Astrocyte (in vitro differentiated cells and primary cell): ENCODE results near the gene LRRK1. TPM values are rescaled to one million over a fixed set of nuclear protein-coding genes. Genes with fewer than 3 reads are reported as not detected.

Experiments
- DNase-seq: peaks from one replicate; pipeline ENCODE4 v3.0.0-alpha.2; 2010; ENCODE audit warnings: low read depth
- FAIRE-seq: peaks from 2 replicates; lab custom pipeline; 2011; peaks lifted over from hg19 to GRCh38; lab: Jason Lieb, UNC
- H2AFZ ChIP-seq: 2 replicates; pipeline ENCODE4 v1.6.0; 2012; ENCODE audit warnings: low read depth, low read length, inconsistent platforms
- H3K27ac ChIP-seq: 2 replicates; pipeline ENCODE4 v1.5.1; 2011; ENCODE audit warnings: low read depth, low read length, inconsistent platforms
- H3K27me3 ChIP-seq: 2 replicates; pipeline ENCODE4 v1.6.0; 2011; ENCODE audit warnings: low read length, inconsistent platforms; ENCODE audit not compliant: insufficient read depth
- H3K36me3 ChIP-seq: 2 replicates; pipeline ENCODE4 v1.5.1; 2011; ENCODE audit warnings: low read length, inconsistent platforms; ENCODE audit not compliant: insufficient read depth
- H3K4me1 ChIP-seq: 2 replicates; pipeline ENCODE4 v1.5.1; 2011; ENCODE audit warnings: low read length, inconsistent platforms; ENCODE audit not compliant: insufficient read depth
- H3K4me2 ChIP-seq: 2 replicates; pipeline ENCODE4 v1.6.0; 2012; ENCODE audit warnings: low read length, inconsistent platforms
- H3K4me3 ChIP-seq: 2 replicates; pipeline ENCODE4 v1.5.1; 2011; ENCODE audit warnings: low read depth, mild to moderate bottlenecking, low read length, inconsistent platforms; ENCODE audit not compliant: insufficient read depth
- H3K79me2 ChIP-seq: 2 replicates; pipeline ENCODE4 v1.6.0; 2012; ENCODE audit warnings: mild to moderate bottlenecking, low read length, inconsistent platforms; ENCODE audit not compliant: insufficient read depth
- H3K9ac ChIP-seq: 2 replicates; pipeline ENCODE4 v1.6.0; 2012; ENCODE audit warnings: mild to moderate bottlenecking, low read length, inconsistent platforms
- H3K9me3 ChIP-seq: 2 replicates; pipeline ENCODE4 v1.5.1; 2012; ENCODE audit warnings: low read depth, mild to moderate bottlenecking, low read length, inconsistent platforms; ENCODE audit not compliant: insufficient read depth
- H4K20me1 ChIP-seq: 2 replicates; pipeline ENCODE4 v1.6.0; 2012; ENCODE audit warnings: low read length, inconsistent platforms; ENCODE audit not compliant: insufficient read depth
- H3K27ac Mint-ChIP-seq: one replicate; pipeline ENCODE4 v1.8.0; 2021; ENCODE audit warnings: mild to moderate bottlenecking, mixed read lengths; ENCODE audit not compliant: unreplicated experiment
- H3K27me3 Mint-ChIP-seq: one replicate; pipeline ENCODE4 v1.8.0; 2021; ENCODE audit warnings: low read depth, mixed read lengths; ENCODE audit not compliant: unreplicated experiment
- H3K36me3 Mint-ChIP-seq: one replicate; pipeline ENCODE4 v1.8.0; 2021; ENCODE audit warnings: low read depth, mixed read lengths; ENCODE audit not compliant: unreplicated experiment
- H3K4me1 Mint-ChIP-seq: one replicate; pipeline ENCODE4 v1.8.0; 2021; ENCODE audit warnings: low read depth, mixed read lengths; ENCODE audit not compliant: unreplicated experiment
- H3K4me3 Mint-ChIP-seq: one replicate; pipeline ENCODE4 v1.8.0; 2021; ENCODE audit warnings: mild to moderate bottlenecking, moderate library complexity, mixed read lengths; ENCODE audit not compliant: unreplicated experiment
- H3K9me3 Mint-ChIP-seq: one replicate; pipeline ENCODE4 v1.8.0; 2021; ENCODE audit warnings: mild to moderate bottlenecking, mixed read lengths; ENCODE audit not compliant: unreplicated experiment
- EZH2 ChIP-seq: IDR thresholded peaks from 2 replicates; pipeline ENCODE4 v1.6.1; 2012; ENCODE audit warnings: mild to moderate bottlenecking, low read length, inconsistent platforms; ENCODE audit not compliant: insufficient read depth
- total RNA-seq: library from RNA; stranded (reverse); gene quantifications from 2 replicates; pipeline ENCODE4 v1.2.1, GENCODE V29; 2021
- TF ChIP-seq, protein P1 (sequence below): IDR thresholded peaks from 2 replicates; pipeline ENCODE4 v1.5.1; 2011; ENCODE audit warnings: low read depth, mild to moderate bottlenecking, inconsistent platforms, low read length, moderate library complexity; ENCODE audit not compliant: insufficient read depth

Gene LRRK1
- total RNA-seq, 1 donor from 2014 or later: 0.41 TPM

DNA sequence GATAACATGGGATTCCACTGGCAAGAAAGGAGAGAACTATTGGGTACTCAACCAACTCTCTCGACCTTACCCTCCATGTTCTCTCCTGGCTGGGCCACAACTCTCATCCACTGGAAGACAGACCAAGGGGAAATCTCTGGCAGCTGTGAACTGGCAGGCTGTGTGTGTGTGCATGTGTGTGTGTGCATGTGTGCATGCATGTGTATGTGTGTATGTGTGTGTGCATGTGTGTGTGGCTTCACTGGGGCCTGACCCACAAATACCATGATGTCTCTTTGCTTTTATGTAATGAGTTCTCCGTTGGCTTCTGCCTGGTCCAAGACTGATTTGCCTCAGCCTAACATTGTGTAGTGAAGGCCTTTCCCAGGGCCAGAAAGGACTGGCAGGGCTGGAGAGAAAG is 43.7 kb upstream of the LRRK1 start:
- FAIRE-seq: no peak
- Mint-ChIP-seq H3K9me3 (peaks cover 2% of the 10 kb centered on the region), H3K4me3 (no peak overlapping the region), H3K36me3 (no peaks in the 10 kb centered on the region), H3K27me3 (peaks cover 73% of the 10 kb centered on the region), H3K4me1 (no peaks in the 10 kb centered on the region), H3K27ac (no peak overlapping the region)
- no peaks in the 10 kb centered on the region for H4K20me1 ChIP-seq
- H3K27me3 ChIP-seq: peaks cover 12% of the 10 kb centered on the region
- H3K79me2 ChIP-seq: peaks cover 4% of the 10 kb centered on the region
- H3K4me2 ChIP-seq: no peak overlapping the region
- no peak overlapping the region for H3K4me3 ChIP-seq
- no peaks in the 10 kb centered on the region for H3K9me3 ChIP-seq
- H3K4me1 ChIP-seq: peaks cover under 1% of the 10 kb centered on the region
- TF ChIP-seq, protein P1, sequence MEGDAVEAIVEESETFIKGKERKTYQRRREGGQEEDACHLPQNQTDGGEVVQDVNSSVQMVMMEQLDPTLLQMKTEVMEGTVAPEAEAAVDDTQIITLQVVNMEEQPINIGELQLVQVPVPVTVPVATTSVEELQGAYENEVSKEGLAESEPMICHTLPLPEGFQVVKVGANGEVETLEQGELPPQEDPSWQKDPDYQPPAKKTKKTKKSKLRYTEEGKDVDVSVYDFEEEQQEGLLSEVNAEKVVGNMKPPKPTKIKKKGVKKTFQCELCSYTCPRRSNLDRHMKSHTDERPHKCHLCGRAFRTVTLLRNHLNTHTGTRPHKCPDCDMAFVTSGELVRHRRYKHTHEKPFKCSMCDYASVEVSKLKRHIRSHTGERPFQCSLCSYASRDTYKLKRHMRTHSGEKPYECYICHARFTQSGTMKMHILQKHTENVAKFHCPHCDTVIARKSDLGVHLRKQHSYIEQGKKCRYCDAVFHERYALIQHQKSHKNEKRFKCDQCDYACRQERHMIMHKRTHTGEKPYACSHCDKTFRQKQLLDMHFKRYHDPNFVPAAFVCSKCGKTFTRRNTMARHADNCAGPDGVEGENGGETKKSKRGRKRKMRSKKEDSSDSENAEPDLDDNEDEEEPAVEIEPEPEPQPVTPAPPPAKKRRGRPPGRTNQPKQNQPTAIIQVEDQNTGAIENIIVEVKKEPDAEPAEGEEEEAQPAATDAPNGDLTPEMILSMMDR: no peak
- no peak for TF ChIP-seq EZH2
- no peak overlapping the region for H3K27ac ChIP-seq
- no peaks in the 10 kb centered on the region for H3K36me3 ChIP-seq
- H2AFZ ChIP-seq: no peak overlapping the region
- DNase-seq: no peak
- H3K9ac ChIP-seq: no peak overlapping the region

DNA sequence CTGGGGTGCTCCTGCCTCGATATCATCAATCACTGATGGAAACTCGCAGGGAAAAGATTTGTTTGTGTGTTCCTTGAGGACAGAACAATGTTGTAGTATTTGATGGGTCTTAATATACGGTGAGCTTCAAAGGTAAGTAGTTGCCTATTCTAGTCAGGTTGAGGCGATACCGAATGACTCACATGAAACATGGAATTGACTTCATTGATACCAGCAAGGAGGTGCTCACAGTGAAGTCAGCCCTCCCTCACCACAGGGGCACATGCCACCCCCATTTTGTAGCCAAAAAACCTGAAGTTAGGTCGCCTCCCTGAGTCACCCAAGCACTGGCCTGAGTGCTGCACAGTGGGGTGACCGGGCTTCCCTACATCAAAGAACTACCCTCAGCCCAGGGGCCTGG is 43.2 kb upstream of the LRRK1 start:
- Mint-ChIP-seq H3K9me3 (peaks cover 2% of the 10 kb centered on the region), H3K27me3 (peaks cover 73% of the 10 kb centered on the region), H3K36me3 (no peaks in the 10 kb centered on the region), H3K27ac (no peak overlapping the region), H3K4me1 (no peaks in the 10 kb centered on the region), H3K4me3 (no peak overlapping the region)
- no peaks in the 10 kb centered on the region for H3K9me3 ChIP-seq
- peaks cover 8% of the 10 kb centered on the region for H3K79me2 ChIP-seq
- no peaks in the 10 kb centered on the region for H3K36me3 ChIP-seq
- H3K4me1 ChIP-seq: peaks cover 5% of the 10 kb centered on the region
- FAIRE-seq (no peak), DNase-seq (no peak)
- no peaks in the 10 kb centered on the region for H4K20me1 ChIP-seq
- no peak overlapping the region for H3K4me3 ChIP-seq
- H2AFZ ChIP-seq: no peak overlapping the region
- no peak overlapping the region for H3K27ac ChIP-seq
- H3K9ac ChIP-seq: no peak overlapping the region
- H3K27me3 ChIP-seq: peaks cover 17% of the 10 kb centered on the region
- no peak overlapping the region for H3K4me2 ChIP-seq
- TF ChIP-seq, protein P1: no peak

DNA sequence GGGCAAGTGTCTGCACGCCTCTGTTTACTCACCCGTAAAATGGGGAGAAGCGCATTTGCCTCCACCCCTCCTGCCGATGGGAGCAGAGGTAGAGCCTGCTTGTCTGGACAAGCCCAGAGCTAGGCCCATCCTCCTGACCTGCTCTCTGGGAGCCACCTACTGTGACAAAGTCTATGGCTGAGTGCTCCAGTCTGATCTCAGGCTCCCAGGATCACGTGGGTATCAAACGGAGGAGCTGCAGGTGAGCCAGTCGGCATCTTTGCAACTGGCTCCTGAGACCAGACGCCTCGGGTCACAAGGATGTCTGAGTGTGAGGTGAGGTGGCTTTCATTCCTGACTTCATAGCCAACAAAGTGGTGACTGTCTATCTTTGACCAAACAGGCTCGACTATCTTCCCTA is 41.6 kb upstream of the LRRK1 start:
- Mint-ChIP-seq H3K36me3 (no peaks in the 10 kb centered on the region), H3K4me1 (no peaks in the 10 kb centered on the region), H3K27ac (no peak overlapping the region), H3K4me3 (no peak overlapping the region), H3K9me3 (peaks cover 2% of the 10 kb centered on the region), H3K27me3 (peaks cover 77% of the 10 kb centered on the region)
- no peak for FAIRE-seq
- Histone ChIP-seq H3K9ac (no peak overlapping the region), H2AFZ (no peak overlapping the region), H3K27ac (no peak overlapping the region), H3K9me3 (no peaks in the 10 kb centered on the region), H3K36me3 (no peaks in the 10 kb centered on the region), H3K79me2 (peaks cover 13% of the 10 kb centered on the region), H3K4me2 (no peak overlapping the region), H3K27me3 (peaks cover 25% of the 10 kb centered on the region), H3K4me1 (peaks cover 6% of the 10 kb centered on the region), H3K4me3 (no peak overlapping the region), H4K20me1 (peaks cover 4% of the 10 kb centered on the region)
- no peak for TF ChIP-seq EZH2
- TF ChIP-seq, protein P1: no peak
- DNase-seq: no peak
